GM08714 (cell line): ENCODE data around the gene CDC42EP1.

ENCODE experiments used
- H3K4me3 ChIP-seq: fragments of 200-500 bp; sonication (Bioruptor generic); 2 replicates; pipeline ENCODE4 v1.5.1; 2014; ENCODE audit warnings: mild to moderate bottlenecking, low read length, inconsistent platforms
- ZNF274 ChIP-seq: IDR thresholded peaks from 2 replicates; pipeline ENCODE4 v1.6.1; 2012; ENCODE audit warnings: mild to moderate bottlenecking, low read depth, low read length

CDC42EP1 gene

GRCh38 chr22:37561212-37562048, 1.1 kb downstream of the CDC42EP1 start:
- H3K4me3 ChIP-seq: no peak overlapping the region; the same call in 1 of the 2 replicates
- no peak for TF ChIP-seq ZNF274

- no peak for TF ChIP-seq ZNF274
- H3K4me3 ChIP-seq: no peak overlapping the region
These were observed 2.0 kb downstream of the CDC42EP1 start for GRCh38 chr22:37562049-37562875.

GRCh38 chr22:37563153-37564081, 3.1 kb downstream of the CDC42EP1 start:
- H3K4me3 ChIP-seq: no peak overlapping the region

GRCh38 chr22:37564111-37564711, 3.9 kb downstream of the CDC42EP1 start:
- no peak overlapping the region for H3K4me3 ChIP-seq
- no peak for TF ChIP-seq ZNF274

More at GRCh38 chr22:37563153-37564081, 3.1 kb downstream of the CDC42EP1 start:
- TF ChIP-seq ZNF274: no peak

GRCh38 chr22:37565830-37566229, 5.5 kb downstream of the CDC42EP1 start:
- no peak for TF ChIP-seq ZNF274

GRCh38 chr22:37566329-37566837, 6.1 kb downstream of the CDC42EP1 start:
- no peak overlapping the region for H3K4me3 ChIP-seq
- no peak for TF ChIP-seq ZNF274

More at GRCh38 chr22:37565830-37566229, 5.5 kb downstream of the CDC42EP1 start:
- no peak overlapping the region for H3K4me3 ChIP-seq

GRCh38 chr22:37566903-37567798, 6.9 kb downstream of the CDC42EP1 start:
- no peak overlapping the region for H3K4me3 ChIP-seq
- TF ChIP-seq ZNF274: no peak

GRCh38 chr22:37568012-37568411, 7.7 kb downstream of the CDC42EP1 start:
- TF ChIP-seq ZNF274: no peak
- H3K4me3 ChIP-seq: no peak overlapping the region

GRCh38 chr22:37568448-37569008, 8.2 kb downstream of the CDC42EP1 start:
- no peak overlapping the region for H3K4me3 ChIP-seq
- no peak for TF ChIP-seq ZNF274

GRCh38 chr22:37569009-37569920, 9.0 kb downstream of the CDC42EP1 start:
- no peak overlapping the region for H3K4me3 ChIP-seq
- TF ChIP-seq ZNF274: no peak
